HCT116 (cell line): ENCODE results near the gene GANAB. TPM values are rescaled to one million over a fixed set of nuclear protein-coding genes. Genes with fewer than 3 reads are reported as not detected.
A peak's percentile ranks its signal among the peaks of the same experiment; 100 is the strongest.

ENCODE experiments used
- ATAC-seq: fragments of 200-7000 bp; cut with Tn5 transposase; 2 replicates; pipeline ENCODE4 v1.9.1; 2020; ENCODE audit warnings: mild to moderate bottlenecking, moderate library complexity
- BruUV-seq: library from RNA; stranded (reverse); fragments of 400-500 nt; replicated peaks from 2 replicates; lab custom pipeline; 2021; lab: Mats Ljungman, UMichigan
- CTCF ChIA-PET: fragments of 300-600 bp; sonication (Branson Sonifier 250); formaldehyde crosslinking; loops from one replicate; lab custom pipeline; 2021; ENCODE audit warnings: antibody characterized with exemption; lab: Charles Lee
- POLR2A ChIA-PET: fragments of 300-600, 350-600 bp; sonication (Branson Sonifier 250); formaldehyde crosslinking; loops from one replicate; lab custom pipeline; 2021; ENCODE audit warnings: antibody characterized with exemption; lab: Charles Lee
- RAD21 ChIA-PET, 2 experiments: fragments of 300-600 bp; sonication (Branson Sonifier 250); formaldehyde crosslinking; loops; one replicate each; lab custom pipeline; 2023; ENCODE audit warnings: low total read pairs in 2 of 2; ENCODE audit not compliant: uncharacterized antibody in 2 of 2, unreplicated experiment in 2 of 2, low non-redundant PET in 1 of 2; lab: Charles Lee
- DNase-seq: peaks from one replicate; pipeline ENCODE4 v3.0.0-alpha.2; 2010; ENCODE audit warnings: low read depth, low spot score
- H2AFZ ChIP-seq: fragments of 200-600 bp; shearing (Covaris generic), sonication (generic); 2 replicates; pipeline ENCODE4 v1.6.1; 2017; ENCODE audit warnings: low read depth, mixed run types, mixed read lengths, antibody characterized with exemption, low read length; ENCODE audit not compliant: poor library complexity, severe bottlenecking
- H3K27ac ChIP-seq: 2 replicates; pipeline ENCODE4 v1.5.1; 2012; ENCODE audit warnings: low read depth, low read length
- H3K27me3 ChIP-seq: fragments of 200-600 bp; sonication (generic); 2 replicates; pipeline ENCODE4 v1.6.1; 2016; ENCODE audit warnings: mixed run types, low read length, mixed read lengths; ENCODE audit not compliant: insufficient read depth
- H3K36me3 ChIP-seq, 2 experiments: fragments of 200-500 bp in 1 of 2; fragments of 200-600 bp in 1 of 2; sonication (Bioruptor generic) in 1 of 2; sonication (generic) in 1 of 2; 2 replicates each; pipeline versions ENCODE4 v1.5.1 to v1.6.1; 2014 to 2016; ENCODE audit warnings: low read length in 2 of 2, inconsistent platforms in 1 of 2, mixed read lengths in 1 of 2, mixed run types in 1 of 2; ENCODE audit not compliant: insufficient read depth in 2 of 2, control insufficient read depth in 1 of 2
- H3K4me1 ChIP-seq, 2 experiments: fragments of 200-600 bp in 1 of 2; sonication (generic) in 1 of 2; 2 replicates each; pipeline versions ENCODE4 v1.5.1 to v1.6.1; 2012 to 2017; ENCODE audit warnings: low read length in 2 of 2, inconsistent platforms in 1 of 2, mild to moderate bottlenecking in 1 of 2, mixed read lengths in 1 of 2, mixed run types in 1 of 2, moderate library complexity in 1 of 2; ENCODE audit not compliant: insufficient read depth in 2 of 2, control insufficient read depth in 1 of 2
- H3K4me2 ChIP-seq: fragments of 200-600 bp; sonication (generic); 2 replicates; pipeline ENCODE4 v1.6.1; 2017; ENCODE audit warnings: mixed run types, low read length, mixed read lengths
- H3K4me3 ChIP-seq, 2 experiments: fragments of 200-600 bp in 1 of 2; sonication (generic) in 1 of 2; replicated peaks in 1 of 2; 2 replicates each; pipeline ENCODE4 v1.5.1; 2011 to 2016; ENCODE audit warnings: low read length in 2 of 2, control low read depth in 1 of 2, low read depth in 1 of 2, mild to moderate bottlenecking in 1 of 2, mixed read lengths in 1 of 2, mixed run types in 1 of 2
- H3K79me2 ChIP-seq: fragments of 200-600 bp; sonication (generic); 2 replicates; pipeline ENCODE4 v1.6.1; 2017; ENCODE audit warnings: mild to moderate bottlenecking, mixed run types, low read length, moderate library complexity, mixed read lengths; ENCODE audit not compliant: insufficient read depth
- H3K9ac ChIP-seq: fragments of 200-600 bp; sonication (generic); 2 replicates; pipeline ENCODE4 v1.6.1; 2016; ENCODE audit warnings: low read length, mixed read lengths
- H3K9me2 ChIP-seq: fragments of 200-600 bp; sonication (generic), shearing (Covaris generic); 2 replicates; pipeline ENCODE4 v1.6.1; 2017; ENCODE audit warnings: mixed run types, mild to moderate bottlenecking, moderate library complexity; ENCODE audit not compliant: insufficient read depth
- H3K9me3 ChIP-seq, 2 experiments: fragments of 200-500 bp in 1 of 2; fragments of 200-600 bp in 1 of 2; sonication (Bioruptor generic) in 1 of 2; sonication (generic) in 1 of 2; 2 replicates each; pipeline ENCODE4 v1.6.1; 2014 to 2017; ENCODE audit warnings: low read length in 2 of 2, mixed read lengths in 2 of 2, inconsistent platforms in 1 of 2, low read depth in 1 of 2, mild to moderate bottlenecking in 1 of 2, mixed run types in 1 of 2, moderate library complexity in 1 of 2; ENCODE audit not compliant: control insufficient read depth in 1 of 2, insufficient read depth in 1 of 2
- H4K20me1 ChIP-seq: fragments of 200-600 bp; sonication (generic), shearing (Covaris generic); 2 replicates; pipeline ENCODE4 v1.6.1; 2017; ENCODE audit warnings: mixed run types, mild to moderate bottlenecking, moderate library complexity; ENCODE audit not compliant: insufficient read depth
- ATF3 ChIP-seq: IDR thresholded peaks from 2 replicates; pipeline ENCODE4 v1.6.1; 2012
- CBX3 ChIP-seq: IDR thresholded peaks from 2 replicates; pipeline ENCODE4 v1.6.1; 2012; ENCODE audit warnings: low read depth
- CEBPB ChIP-seq: IDR thresholded peaks from 2 replicates; pipeline ENCODE4 v1.6.1; 2012; ENCODE audit warnings: low read depth
- ELF1 ChIP-seq: IDR thresholded peaks from 2 replicates; pipeline ENCODE4 v1.6.1; 2012; ENCODE audit warnings: low read depth, borderline replicate concordance
- EZH2phosphoT487 ChIP-seq: fragments of 200-600 bp; IDR thresholded peaks from 2 replicates; pipeline ENCODE4 v1.6.1; 2018; ENCODE audit warnings: antibody characterized with exemption, borderline replicate concordance
- FOSL1 ChIP-seq: IDR thresholded peaks from 2 replicates; pipeline ENCODE4 v1.6.1; 2012; ENCODE audit warnings: low read depth
- JUND ChIP-seq: IDR thresholded peaks from 2 replicates; pipeline ENCODE4 v1.6.1; 2012
- POLR2A ChIP-seq: IDR thresholded peaks from 2 replicates; pipeline ENCODE4 v1.7.0; 2011; ENCODE audit warnings: borderline replicate concordance; ENCODE audit not compliant: insufficient read depth, insufficient read length; ENCODE audit errors: extremely low read depth
- RAD21 ChIP-seq: IDR thresholded peaks from 2 replicates; pipeline ENCODE4 v1.6.1; 2012; ENCODE audit warnings: low read depth, mild to moderate bottlenecking
- SP1 ChIP-seq: IDR thresholded peaks from 2 replicates; pipeline ENCODE4 v1.6.1; 2012; ENCODE audit warnings: low read depth
- SRF ChIP-seq: IDR thresholded peaks from 2 replicates; pipeline ENCODE4 v1.6.1; 2012; ENCODE audit warnings: low read depth
- TCF7L2 ChIP-seq: IDR thresholded peaks from 2 replicates; pipeline ENCODE4 v1.7.0; 2011; ENCODE audit warnings: borderline replicate concordance, inconsistent platforms; ENCODE audit not compliant: insufficient read depth, insufficient read length; ENCODE audit errors: extremely low read depth
- ZFX ChIP-seq: fragments of 450-650 bp; IDR thresholded peaks from 2 replicates; pipeline ENCODE4 v1.6.1; 2017
- ZNF274 ChIP-seq: fragments of 200-500 bp; sonication (Bioruptor generic); IDR thresholded peaks from 2 replicates; pipeline ENCODE4 v1.6.1; 2014; ENCODE audit warnings: mild to moderate bottlenecking, low read depth, low read length, inconsistent platforms
- intact Hi-C: fragments of 100-400 bp; cut with micrococcal nuclease; formaldehyde crosslinking; loops from 2 replicates; pipeline ENCODE4 v1.10.0; 2022
- total RNA-seq: library from RNA; stranded (reverse); gene quantifications from one replicate; pipeline ENCODE4 v1.2.1, GENCODE V29; 2021; ENCODE audit not compliant: unreplicated experiment
- TF ChIP-seq, protein P1 (sequence below): IDR thresholded peaks from 2 replicates; pipeline ENCODE4 v1.6.1; 2012

Gene GANAB
- total RNA-seq, 1 experiment from 2014 or later = 410 TPM

- TF ChIP-seq FOSL1 (no peak), JUND (no peak)
Measured at GRCh38 chr11:62678433-62678769, 32.0 kb upstream of the GANAB start (continued).

DNA sequence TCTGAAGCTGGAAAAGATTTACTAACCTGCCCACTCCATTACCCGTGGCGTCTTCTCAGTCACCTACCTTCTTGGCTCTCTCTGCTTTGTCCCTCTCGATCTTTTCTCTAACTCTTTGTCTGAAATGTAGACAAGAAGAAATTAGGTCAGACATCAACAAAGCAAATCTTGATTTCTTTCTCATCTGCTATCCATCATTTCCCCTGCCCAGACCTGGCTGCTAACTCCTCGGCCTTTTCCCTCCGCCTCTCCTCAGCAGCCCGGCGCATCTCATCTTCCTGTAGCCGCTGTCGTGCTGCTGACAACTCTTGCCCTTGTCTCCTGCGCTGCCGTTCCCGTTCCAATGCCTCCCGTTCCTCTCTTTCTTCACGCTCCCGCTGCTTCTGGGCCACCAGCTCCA, 31.3 kb upstream of the GANAB start:
- intact Hi-C loops = loop anchor here (10.0 kb wide), 1 partner anchor 87 kb away; the partner anchor contains the start of gene POLR2G
- Histone ChIP-seq H3K4me1 (peaks cover 31 to 51% of the 10 kb centered on the region in 2 experiments), H2AFZ (no peak overlapping the region), H3K4me2 (peak overlapping the region; percentile 95), H3K9me2 (no peaks in the 10 kb centered on the region), H4K20me1 (no peaks in the 10 kb centered on the region), H3K79me2 (peaks cover 55% of the 10 kb centered on the region), H3K27ac (no peak overlapping the region), H3K36me3 (peaks cover 6 to 11% of the 10 kb centered on the region in 2 experiments; a peak in 3 of 4 replicates), H3K9ac (peak overlapping the region; percentile 84), H3K27me3 (no peaks in the 10 kb centered on the region), H3K4me3 (peak overlapping the region; percentile 80 to 87), H3K9me3 (no peaks in the 10 kb centered on the region)
- TF ChIP-seq ZFX = no peak
- TF ChIP-seq TCF7L2 = no peak
- no peak for TF ChIP-seq CBX3
- TF ChIP-seq ATF3 = no peak
- no peak for TF ChIP-seq JUND
- ChIA-PET RAD21 (no interaction called here), CTCF (no interaction called here), POLR2A (interaction anchor here (1.2 to 2.4 kb wide), 2 partner anchors 13 to 86 kb away, joined by 4 to 6 read pairs; partner anchors contain the start of genes C11orf98, CSKMT and TUT1)
- ATAC-seq = no peak
- DNase-seq = no peak
- no TSS peak for BruUV-seq

GRCh38 chr11:62677156-62677555, 30.7 kb upstream of the GANAB start:
- Histone ChIP-seq H3K9ac (peak overlapping the region; percentile 84; the same call in 1 of the 2 replicates), H4K20me1 (no peaks in the 10 kb centered on the region), H3K4me3 (peak overlapping the region in 1 of 2 experiments; percentile 87; a peak in 1 of 4 replicates), H3K4me1 (peaks cover 32 to 57% of the 10 kb centered on the region in 2 experiments), H3K27me3 (no peaks in the 10 kb centered on the region), H3K36me3 (peaks cover 6 to 11% of the 10 kb centered on the region in 2 experiments; a peak in 3 of 4 replicates), H3K9me3 (no peaks in the 10 kb centered on the region), H3K9me2 (no peaks in the 10 kb centered on the region), H3K27ac (no peak overlapping the region), H3K79me2 (peaks cover 61% of the 10 kb centered on the region), H3K4me2 (peak overlapping the region; percentile 95), H2AFZ (no peak overlapping the region)
- no peak for DNase-seq
- CTCF ChIA-PET = no interaction called here
- POLR2A ChIA-PET = interaction anchor here (0.9 to 2.4 kb wide), 3 partner anchors 12 to 85 kb away, joined by 3 to 6 read pairs (median 4); partner anchors contain the start of genes C11orf98, CSKMT, HNRNPUL2 and TUT1
- no peak for TF ChIP-seq ELF1
- no peak for TF ChIP-seq CEBPB
- no peak for TF ChIP-seq ZNF274
- no peak for TF ChIP-seq CBX3
- TF ChIP-seq ZFX = no peak
- TF ChIP-seq RAD21 = no peak
- TF ChIP-seq EZH2phosphoT487 = no peak
- no peak for TF ChIP-seq SP1
- TF ChIP-seq, protein P1, sequence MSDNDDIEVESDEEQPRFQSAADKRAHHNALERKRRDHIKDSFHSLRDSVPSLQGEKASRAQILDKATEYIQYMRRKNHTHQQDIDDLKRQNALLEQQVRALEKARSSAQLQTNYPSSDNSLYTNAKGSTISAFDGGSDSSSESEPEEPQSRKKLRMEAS = no peak
- no peak for TF ChIP-seq ATF3
- no peak for TF ChIP-seq POLR2A
- TF ChIP-seq SRF = no peak
- intact Hi-C loops = loop anchor here (10.0 kb wide), 1 partner anchor 88 kb away; the partner anchor contains the start of gene POLR2G
- ATAC-seq = no peak
- no TSS peak for BruUV-seq
- RAD21 ChIA-PET = no interaction called here
